H1 (cell line): ENCODE measurements around the gene RELA.

Experiments used
- JUN ChIP-seq: IDR thresholded peaks from 2 replicates; pipeline ENCODE4 v1.6.1; 2011; ENCODE audit warnings: low read depth, mild to moderate bottlenecking, improper control_type of control experiment, low read length
- TF ChIP-seq, protein P1 (sequence below), 3 experiments: IDR thresholded peaks; 1 replicate in 2 of 3; 2 replicates in 1 of 3; pipeline versions ENCODE4 v1.5.1 to v1.6.1; 2011; ENCODE audit warnings: low read length in 3 of 3, mild to moderate bottlenecking in 3 of 3, inconsistent platforms in 2 of 3, low read depth in 1 of 3, moderate library complexity in 1 of 3; ENCODE audit not compliant: insufficient read depth in 1 of 3; ENCODE audit errors: control extremely low read depth in 1 of 3

DNA sequence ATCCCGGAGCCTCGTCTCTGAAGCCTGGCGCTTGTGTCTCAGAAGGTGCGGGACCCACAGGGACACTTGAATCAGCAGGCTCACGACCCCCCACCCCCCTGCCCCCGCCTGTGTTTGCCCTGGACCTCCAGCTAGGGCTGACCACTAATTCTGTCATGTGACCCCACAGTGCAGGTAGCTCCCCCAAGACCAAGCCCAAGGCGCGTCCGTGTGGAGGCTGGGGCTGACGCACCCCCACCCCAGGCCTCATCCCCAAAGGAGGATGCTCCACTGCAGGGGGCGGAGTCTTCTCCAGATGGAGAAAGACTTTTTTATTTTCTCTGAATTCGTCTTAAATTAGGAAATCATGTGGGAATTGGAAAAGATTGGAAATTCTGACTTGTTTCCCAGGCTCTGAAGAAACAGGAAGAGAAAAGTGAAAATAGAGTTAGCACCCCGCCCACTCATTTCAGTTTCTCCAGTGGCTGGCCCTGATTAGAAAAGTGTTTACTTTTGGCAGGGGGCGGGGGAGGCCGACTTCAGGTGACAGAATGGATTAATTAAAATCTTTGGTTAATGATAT is 1.0 kb upstream of the RELA start:
- TF ChIP-seq, protein P1, sequence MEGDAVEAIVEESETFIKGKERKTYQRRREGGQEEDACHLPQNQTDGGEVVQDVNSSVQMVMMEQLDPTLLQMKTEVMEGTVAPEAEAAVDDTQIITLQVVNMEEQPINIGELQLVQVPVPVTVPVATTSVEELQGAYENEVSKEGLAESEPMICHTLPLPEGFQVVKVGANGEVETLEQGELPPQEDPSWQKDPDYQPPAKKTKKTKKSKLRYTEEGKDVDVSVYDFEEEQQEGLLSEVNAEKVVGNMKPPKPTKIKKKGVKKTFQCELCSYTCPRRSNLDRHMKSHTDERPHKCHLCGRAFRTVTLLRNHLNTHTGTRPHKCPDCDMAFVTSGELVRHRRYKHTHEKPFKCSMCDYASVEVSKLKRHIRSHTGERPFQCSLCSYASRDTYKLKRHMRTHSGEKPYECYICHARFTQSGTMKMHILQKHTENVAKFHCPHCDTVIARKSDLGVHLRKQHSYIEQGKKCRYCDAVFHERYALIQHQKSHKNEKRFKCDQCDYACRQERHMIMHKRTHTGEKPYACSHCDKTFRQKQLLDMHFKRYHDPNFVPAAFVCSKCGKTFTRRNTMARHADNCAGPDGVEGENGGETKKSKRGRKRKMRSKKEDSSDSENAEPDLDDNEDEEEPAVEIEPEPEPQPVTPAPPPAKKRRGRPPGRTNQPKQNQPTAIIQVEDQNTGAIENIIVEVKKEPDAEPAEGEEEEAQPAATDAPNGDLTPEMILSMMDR (IDR thresholded peaks at IDR 0.05; ENCODE audit: control extremely low read depth in 1 of 3, insufficient read depth in 1 of 3, low read depth in 1 of 3, low read length in 3 of 3) = no peak
- TF ChIP-seq JUN = no peak
